HG03520 (cell line): Measurements from ENCODE around the gene HNRNPR.
"Not testable (repeated sequence)": the region's sequence is repeated elsewhere in the genome, so short reads cannot be mapped to it uniquely, and the experiment has no call there.

Experiments
- ATAC-seq: cut with Tn5 transposase; IDR thresholded peaks from one replicate; pipeline ENCODE4 v1.9.1; 2021; ENCODE audit warnings: mild to moderate bottlenecking, moderate library complexity; ENCODE audit not compliant: unreplicated experiment

The HNRNPR gene

GRCh38 chr1:23331713-23332112 lies 12.4 kb downstream of the HNRNPR start:
- no peak for ATAC-seq

- ATAC-seq, result no peak
Observed at GRCh38 chr1:23330846-23331245, 13.2 kb downstream of the HNRNPR start.

- ATAC-seq, result no peak
Observed at GRCh38 chr1:23325393-23325792, 18.7 kb downstream of the HNRNPR start.

- ATAC-seq, result no peak
Observed at GRCh38 chr1:23322770-23323169, 21.3 kb downstream of the HNRNPR start.

- ATAC-seq, result not testable (repeated sequence)
Observed at GRCh38 chr1:23310280-23310679, 33.8 kb downstream of the HNRNPR start.

- ATAC-seq, result no peak
Observed at GRCh38 chr1:23304140-23304620, 39.9 kb downstream of the HNRNPR start.

- ATAC-seq, result no peak
Observed at GRCh38 chr1:23303524-23303923, 40.6 kb downstream of the HNRNPR start.

GRCh38 chr1:23296931-23297330 lies 47.2 kb downstream of the HNRNPR start:
- ATAC-seq, result no peak

GRCh38 chr1:23291706-23292105 lies 52.4 kb downstream of the HNRNPR start:
- ATAC-seq, result no peak

GRCh38 chr1:23290836-23291565 lies 53.1 kb downstream of the HNRNPR start:
- no peak for ATAC-seq

GRCh38 chr1:23288671-23289070 lies 55.4 kb downstream of the HNRNPR start:
- no peak for ATAC-seq

- ATAC-seq, result no peak
Observed at GRCh38 chr1:23288201-23288600, 55.9 kb downstream of the HNRNPR start.

GRCh38 chr1:23286401-23286800 lies 57.7 kb downstream of the HNRNPR start:
- ATAC-seq, result no peak

GRCh38 chr1:23283667-23284602 lies 60.1 kb downstream of the HNRNPR start:
- ATAC-seq, result no peak

GRCh38 chr1:23282957-23283356 lies 61.1 kb downstream of the HNRNPR start:
- ATAC-seq, result no peak

GRCh38 chr1:23278717-23279116 lies 65.4 kb downstream of the HNRNPR start:
- no peak for ATAC-seq

- no peak for ATAC-seq
Observed at GRCh38 chr1:23276531-23276930, 67.6 kb downstream of the HNRNPR start.

- ATAC-seq, result no peak
Observed at GRCh38 chr1:23274134-23274505, 70.0 kb downstream of the HNRNPR start.

- no peak for ATAC-seq
Observed at GRCh38 chr1:23273450-23274133, 70.5 kb downstream of the HNRNPR start.

- ATAC-seq, result no peak
Observed at GRCh38 chr1:23263380-23263887, 80.7 kb downstream of the HNRNPR start.

GRCh38 chr1:23258082-23258481 lies 86.0 kb downstream of the HNRNPR start:
- not testable (repeated sequence) for ATAC-seq
